ENCODE measurements around the gene HNRNPL.
"Not testable (repeated sequence)": the region's sequence is repeated elsewhere in the genome, so short reads cannot be mapped to it uniquely, and the experiment has no call there.

HNRNPL gene

GRCh38 chr19:38796154-38796553 is 53.6 kb downstream of the HNRNPL start:
- DNase-seq: no peak

GRCh38 chr19:38795549-38795948 is 54.2 kb downstream of the HNRNPL start:
- DNase-seq: no peak

DNA sequence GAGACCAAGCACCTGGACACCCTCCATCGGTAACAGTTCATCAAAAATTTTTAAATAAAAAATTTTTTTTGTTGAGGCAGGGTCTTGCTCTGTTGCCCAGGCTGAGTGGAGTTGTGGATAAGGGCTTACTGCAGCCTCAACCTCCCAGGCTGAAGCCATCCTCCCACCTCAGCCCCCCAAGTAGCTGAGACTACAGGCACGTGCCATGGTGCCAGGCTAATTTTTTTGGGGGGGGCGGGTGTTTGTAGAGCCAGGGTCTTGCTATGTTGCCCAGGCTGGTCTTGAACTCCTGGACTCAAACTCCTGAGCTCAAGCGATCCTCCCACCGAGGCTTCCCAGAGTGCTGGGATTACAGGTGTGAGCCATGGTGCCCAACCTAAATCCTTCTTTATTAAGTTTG is 56.1 kb downstream of the HNRNPL start:
- no peak for DNase-seq

DNA sequence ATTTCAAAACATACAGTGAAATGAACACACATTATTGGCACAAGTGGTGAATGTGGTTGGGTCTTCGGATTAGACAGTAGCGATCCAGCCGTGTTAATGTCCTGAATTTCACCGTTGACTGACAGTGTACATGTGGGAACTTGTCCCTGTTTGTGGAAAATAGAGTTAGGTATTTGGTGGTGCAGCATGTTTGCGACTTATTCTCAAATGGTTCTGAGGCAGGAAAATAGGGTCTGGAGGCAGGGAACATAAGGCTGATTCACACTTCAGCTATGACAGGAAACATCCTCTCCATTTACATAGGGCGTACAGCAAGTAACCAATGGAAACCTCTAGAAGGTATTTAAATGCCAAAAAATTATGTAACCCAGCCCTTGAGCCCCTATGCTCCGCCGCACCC is 56.6 kb downstream of the HNRNPL start:
- DNase-seq: no peak

DNA sequence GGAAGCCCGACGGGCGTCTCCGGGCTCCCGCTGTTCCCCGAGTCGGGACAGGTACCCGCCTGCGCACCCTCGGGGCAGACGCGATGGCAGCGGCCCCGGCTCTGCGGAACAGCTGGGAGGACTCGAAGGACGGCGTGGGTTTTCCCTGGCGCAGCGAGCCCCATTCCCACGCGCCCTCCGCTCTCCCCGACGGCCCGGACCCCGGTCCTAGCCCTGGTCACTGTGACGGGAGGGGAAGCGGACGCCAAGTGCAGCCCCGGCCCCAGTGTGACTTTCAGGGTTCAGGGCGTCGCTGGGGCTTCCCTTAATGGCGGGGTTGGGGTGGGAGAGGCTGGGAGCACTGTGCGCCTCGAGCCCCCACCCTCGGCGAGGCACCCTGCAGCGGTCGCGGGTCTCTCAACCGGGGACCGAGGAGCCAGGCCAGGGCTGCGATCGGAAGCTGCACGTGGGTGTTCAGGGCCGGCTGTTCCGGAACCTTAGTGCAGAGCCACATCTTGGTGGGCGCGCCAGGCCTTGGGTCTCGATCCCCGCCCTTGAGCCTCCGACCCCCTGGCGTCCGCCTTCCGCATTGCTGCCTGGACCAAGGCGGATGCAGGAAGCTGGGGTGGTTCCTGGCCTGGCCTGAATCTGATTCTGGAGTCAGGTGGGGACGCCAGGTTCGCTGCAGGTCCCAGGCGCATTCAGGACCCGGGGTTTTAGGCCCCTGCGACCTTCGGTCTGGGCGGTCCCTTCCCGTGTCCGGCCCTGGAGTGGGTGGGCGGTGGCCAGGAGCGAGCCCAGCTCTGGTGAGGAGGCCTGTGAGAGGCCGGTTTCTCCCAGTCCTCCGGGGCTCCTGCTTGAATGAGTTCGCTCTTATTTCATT is 57.3 kb downstream of the HNRNPL start:
- DNase-seq: no peak

DNA sequence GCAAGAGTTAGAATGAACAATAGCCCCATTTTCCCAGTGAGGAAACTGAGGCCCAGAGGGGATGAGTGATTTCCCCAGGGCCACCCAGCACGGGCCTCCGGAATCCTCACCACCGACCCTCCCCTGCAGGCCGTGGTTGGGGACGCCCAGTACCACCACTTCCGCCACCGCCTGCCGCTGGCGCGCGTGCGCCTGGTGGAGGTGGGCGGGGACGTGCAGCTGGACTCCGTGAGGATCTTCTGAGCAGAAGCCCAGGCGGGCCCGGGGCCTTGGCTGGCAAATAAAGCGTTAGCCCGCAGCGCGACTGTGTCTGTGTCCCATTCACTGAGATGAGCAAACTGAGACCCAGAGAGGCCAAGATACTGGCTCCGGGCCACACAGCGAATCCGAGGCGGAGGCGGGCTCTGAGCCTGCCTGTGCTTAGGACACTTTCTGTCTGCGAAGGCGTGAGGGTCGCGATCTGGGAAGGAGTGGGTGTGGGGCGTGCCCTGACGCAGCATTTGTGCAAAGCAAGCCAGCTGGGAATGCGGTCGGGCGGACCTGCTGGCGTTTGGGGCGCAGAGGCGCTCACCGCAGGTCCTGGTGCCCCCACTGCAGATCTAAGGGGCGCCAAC is 58.2 kb downstream of the HNRNPL start:
- not testable (repeated sequence) for DNase-seq

DNA sequence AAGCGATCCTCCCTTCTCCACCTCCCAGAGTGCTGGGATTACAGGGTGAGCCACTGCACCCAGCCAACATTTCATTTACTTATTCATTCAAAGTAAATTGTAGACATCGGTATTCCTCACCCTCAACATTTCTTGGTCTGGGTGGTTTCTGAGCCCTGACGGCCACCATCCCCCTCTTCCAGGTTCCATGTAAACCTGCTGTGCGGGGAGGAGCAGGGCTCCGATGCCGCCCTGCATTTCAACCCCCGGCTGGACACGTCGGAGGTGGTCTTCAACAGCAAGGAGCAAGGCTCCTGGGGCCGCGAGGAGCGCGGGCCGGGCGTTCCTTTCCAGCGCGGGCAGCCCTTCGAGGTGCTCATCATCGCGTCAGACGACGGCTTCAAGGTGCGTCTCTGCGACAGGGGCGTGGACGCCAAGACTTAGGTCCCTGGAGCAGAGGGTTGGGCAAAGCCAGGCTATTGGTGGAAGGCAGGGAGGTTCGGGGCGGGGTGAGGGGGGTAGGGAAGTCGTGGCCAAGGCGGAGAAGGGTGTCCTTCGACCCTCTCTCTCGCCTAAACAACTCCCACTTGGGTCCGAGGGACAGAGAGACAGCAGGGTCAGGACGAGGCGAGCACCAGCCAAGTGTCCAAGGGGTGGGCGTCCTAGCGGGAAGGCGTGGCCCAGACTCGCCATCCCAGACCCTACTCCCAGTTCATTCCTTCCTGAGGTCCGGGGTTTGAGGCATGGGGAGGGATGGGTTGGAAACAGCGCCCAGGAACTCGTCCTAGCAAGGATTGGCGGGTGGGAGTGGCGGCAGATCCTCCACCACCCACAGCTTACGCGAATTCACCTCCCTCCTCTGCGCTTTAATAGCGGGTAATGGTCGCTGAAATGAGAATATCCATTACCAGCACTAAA is 59.0 kb downstream of the HNRNPL start:
- not testable (repeated sequence) for DNase-seq

- no peak for DNase-seq
These were observed 61.1 kb downstream of the HNRNPL start, which contains the start of gene LGALS7B for GRCh38 chr19:38788478-38789243. Gene LGALS7B, plus strand, starts transcription at chr19:38789200. Its CDS starts 27 bp downstream, at chr19:38789227.

GRCh38 chr19:38786572-38787265 is 63.1 kb downstream of the HNRNPL start:
- no peak for DNase-seq
